Neural crest cell (in vitro differentiated cells): Measurements from ENCODE around the gene DNAAF2. TPM values are rescaled to one million over a fixed set of nuclear protein-coding genes. Genes with fewer than 3 reads are reported as not detected.
A peak's percentile ranks its signal among the peaks of the same experiment; 100 is the strongest.
"Not testable (repeated sequence)": the region's sequence is repeated elsewhere in the genome, so short reads cannot be mapped to it uniquely, and the experiment has no call there.

Source experiments
- DNase-seq: peaks from one replicate; pipeline ENCODE4 v3.0.0; 2021; ENCODE audit warnings: low read depth, mixed read lengths, low spot score
- H3K27ac Mint-ChIP-seq: one replicate; pipeline ENCODE4 v1.8.0; 2021; ENCODE audit warnings: mild to moderate bottlenecking, mixed read lengths; ENCODE audit not compliant: unreplicated experiment
- H3K27me3 Mint-ChIP-seq: 2 replicates; pipeline ENCODE4 v1.8.0; 2021; ENCODE audit warnings: low read depth, mild to moderate bottlenecking, mixed read lengths
- H3K36me3 Mint-ChIP-seq: 2 replicates; pipeline ENCODE4 v1.8.0; 2021; ENCODE audit warnings: low read depth, mild to moderate bottlenecking, mixed read lengths
- H3K4me1 Mint-ChIP-seq: 2 replicates; pipeline ENCODE4 v1.8.0; 2021; ENCODE audit warnings: mixed read lengths
- H3K4me3 Mint-ChIP-seq: one replicate; pipeline ENCODE4 v1.8.0; 2021; ENCODE audit warnings: mild to moderate bottlenecking, mixed read lengths
- H3K9me3 Mint-ChIP-seq: 2 replicates; pipeline ENCODE4 v1.8.0; 2021; ENCODE audit warnings: mixed read lengths
- total RNA-seq: library from RNA; stranded (reverse); gene quantifications from 2 replicates; pipeline ENCODE4 v1.2.1, GENCODE V29; 2021
- TF ChIP-seq, protein P1 (sequence below): fragments of 200-600 bp; sonication (generic); conservative IDR thresholded peaks from 2 replicates; pipeline ENCODE4 v1.5.0; 2021; ENCODE audit warnings: antibody characterized with exemption, mild to moderate bottlenecking

DNAAF2 gene
- total RNA-seq, 1 donor from 2014 or later, result 20.4 TPM

DNA sequence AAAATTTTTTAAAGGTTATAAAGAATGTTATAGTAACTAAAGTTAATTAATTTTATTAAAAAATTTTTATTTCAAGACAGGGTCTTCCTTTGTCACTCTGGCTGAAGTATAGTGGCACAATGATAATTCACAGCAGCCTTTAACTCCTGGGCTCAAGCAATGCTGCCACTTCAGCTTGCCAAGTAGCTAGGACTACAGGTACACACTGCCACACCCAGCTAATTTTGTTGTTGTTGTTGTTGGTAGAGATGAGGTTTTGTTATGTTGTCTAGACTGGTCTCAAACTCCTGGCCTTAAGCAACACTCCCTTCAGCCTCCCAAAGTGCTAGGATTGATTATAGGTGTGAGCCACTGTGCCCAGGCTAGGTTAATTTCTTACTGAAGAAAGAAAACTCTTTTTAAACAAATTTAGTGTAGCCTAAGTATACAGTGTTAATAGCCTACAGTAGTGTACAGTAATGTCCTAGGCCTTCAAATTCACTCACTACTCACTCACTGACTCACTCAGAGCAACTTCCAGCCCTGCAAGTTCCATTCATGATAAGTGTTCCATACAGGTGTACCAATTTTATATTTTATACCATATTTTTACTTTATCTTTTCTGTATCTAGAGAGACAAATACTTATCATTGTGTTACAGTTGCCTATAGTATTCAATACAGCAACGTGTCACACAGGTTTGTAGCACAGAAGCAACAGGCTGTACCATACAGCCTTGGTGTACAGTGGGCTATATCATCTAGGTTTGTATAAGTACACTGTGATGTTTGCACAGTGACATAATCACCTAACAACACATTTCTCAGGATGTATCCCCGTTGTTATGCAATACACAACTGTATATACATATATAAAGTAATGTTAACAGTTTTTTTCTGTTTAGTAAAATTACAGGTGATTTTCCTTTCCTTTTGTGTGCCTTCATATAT, 24.7 kb upstream of the DNAAF2 start:
- Mint-ChIP-seq H3K4me3 (no peak overlapping the region), H3K36me3 (peaks cover 3% of the 10 kb centered on the region), H3K4me1 (no peaks in the 10 kb centered on the region), H3K9me3 (no peaks in the 10 kb centered on the region), H3K27ac (no peak overlapping the region), H3K27me3 (no peaks in the 10 kb centered on the region)
- TF ChIP-seq, protein P1, sequence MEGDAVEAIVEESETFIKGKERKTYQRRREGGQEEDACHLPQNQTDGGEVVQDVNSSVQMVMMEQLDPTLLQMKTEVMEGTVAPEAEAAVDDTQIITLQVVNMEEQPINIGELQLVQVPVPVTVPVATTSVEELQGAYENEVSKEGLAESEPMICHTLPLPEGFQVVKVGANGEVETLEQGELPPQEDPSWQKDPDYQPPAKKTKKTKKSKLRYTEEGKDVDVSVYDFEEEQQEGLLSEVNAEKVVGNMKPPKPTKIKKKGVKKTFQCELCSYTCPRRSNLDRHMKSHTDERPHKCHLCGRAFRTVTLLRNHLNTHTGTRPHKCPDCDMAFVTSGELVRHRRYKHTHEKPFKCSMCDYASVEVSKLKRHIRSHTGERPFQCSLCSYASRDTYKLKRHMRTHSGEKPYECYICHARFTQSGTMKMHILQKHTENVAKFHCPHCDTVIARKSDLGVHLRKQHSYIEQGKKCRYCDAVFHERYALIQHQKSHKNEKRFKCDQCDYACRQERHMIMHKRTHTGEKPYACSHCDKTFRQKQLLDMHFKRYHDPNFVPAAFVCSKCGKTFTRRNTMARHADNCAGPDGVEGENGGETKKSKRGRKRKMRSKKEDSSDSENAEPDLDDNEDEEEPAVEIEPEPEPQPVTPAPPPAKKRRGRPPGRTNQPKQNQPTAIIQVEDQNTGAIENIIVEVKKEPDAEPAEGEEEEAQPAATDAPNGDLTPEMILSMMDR, result no peak
- DNase-seq, result no peak

DNA sequence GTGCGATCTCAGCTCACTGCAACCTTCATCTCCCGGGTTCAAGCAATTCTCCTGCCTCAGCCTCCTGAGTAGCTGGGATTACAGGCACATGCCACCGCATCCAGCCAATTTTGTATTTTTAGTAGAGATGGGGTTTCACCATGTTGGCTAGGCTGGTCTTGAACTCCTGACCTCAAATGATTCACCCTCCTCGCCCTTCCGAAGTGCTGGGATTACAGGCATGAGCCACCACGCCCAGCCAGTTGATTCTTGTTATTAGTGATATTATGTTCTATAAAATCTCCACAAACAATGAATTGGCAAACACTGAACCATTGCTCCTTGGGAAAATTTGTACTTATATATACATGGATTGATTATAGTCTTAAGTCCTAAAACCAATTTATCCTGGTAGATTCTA, 22.5 kb upstream of the DNAAF2 start:
- not testable (repeated sequence) for H3K4me3 Mint-ChIP-seq, H3K4me1 Mint-ChIP-seq, H3K36me3 Mint-ChIP-seq, H3K9me3 Mint-ChIP-seq, H3K27me3 Mint-ChIP-seq, DNase-seq
- H3K27ac Mint-ChIP-seq, result peak overlapping the region; percentile 75

DNA sequence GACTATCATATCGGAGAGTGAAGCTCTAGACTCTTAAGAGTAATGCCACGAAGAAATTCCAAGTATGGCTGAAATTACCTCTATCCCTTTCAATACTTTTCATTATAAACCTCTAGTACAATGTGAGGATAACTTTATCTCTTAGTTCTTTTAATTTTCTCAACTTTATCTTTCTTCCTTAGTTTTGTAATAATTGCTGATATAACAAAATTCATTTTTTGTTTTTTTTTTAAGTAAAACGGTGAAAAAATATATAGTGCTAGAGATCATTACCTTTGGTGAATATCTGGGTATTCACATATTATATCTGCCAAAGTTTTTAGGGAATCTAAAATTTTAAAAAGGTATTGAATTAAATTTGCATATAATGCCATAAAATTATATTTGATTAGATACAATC, 19.5 kb upstream of the DNAAF2 start:
- H3K27me3 Mint-ChIP-seq, result no peaks in the 10 kb centered on the region
- no peaks in the 10 kb centered on the region for H3K9me3 Mint-ChIP-seq
- TF ChIP-seq, protein P1, result no peak
- H3K27ac Mint-ChIP-seq, result no peak overlapping the region
- no peak overlapping the region for H3K4me3 Mint-ChIP-seq
- peaks cover 7% of the 10 kb centered on the region for H3K36me3 Mint-ChIP-seq
- no peak for DNase-seq
- no peaks in the 10 kb centered on the region for H3K4me1 Mint-ChIP-seq

DNA sequence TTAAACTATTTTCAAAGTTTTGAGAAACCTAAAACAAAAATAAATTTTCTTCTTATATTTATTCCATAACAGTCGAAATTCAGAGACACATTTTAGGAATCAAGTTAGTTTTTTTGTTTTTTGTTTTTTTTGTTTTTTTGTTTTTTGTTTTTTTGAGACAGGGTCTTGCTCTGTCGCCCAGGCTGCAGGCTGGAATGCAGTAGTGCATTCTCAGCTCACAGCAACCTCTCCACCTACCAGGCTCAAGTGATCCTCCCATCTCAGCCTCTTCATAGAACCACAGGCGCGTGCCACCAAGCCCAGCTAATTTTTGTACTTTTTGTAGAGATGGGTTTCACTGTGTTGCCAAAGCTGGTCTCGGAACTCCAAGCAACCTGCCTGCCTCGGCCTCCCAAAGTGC, 18.5 kb upstream of the DNAAF2 start:
- no peak overlapping the region for H3K4me3 Mint-ChIP-seq
- no peaks in the 10 kb centered on the region for H3K4me1 Mint-ChIP-seq
- H3K27me3 Mint-ChIP-seq, result no peaks in the 10 kb centered on the region
- TF ChIP-seq, protein P1, result no peak
- DNase-seq, result no peak
- H3K27ac Mint-ChIP-seq, result no peak overlapping the region
- no peaks in the 10 kb centered on the region for H3K9me3 Mint-ChIP-seq
- peaks cover 7% of the 10 kb centered on the region for H3K36me3 Mint-ChIP-seq

DNA sequence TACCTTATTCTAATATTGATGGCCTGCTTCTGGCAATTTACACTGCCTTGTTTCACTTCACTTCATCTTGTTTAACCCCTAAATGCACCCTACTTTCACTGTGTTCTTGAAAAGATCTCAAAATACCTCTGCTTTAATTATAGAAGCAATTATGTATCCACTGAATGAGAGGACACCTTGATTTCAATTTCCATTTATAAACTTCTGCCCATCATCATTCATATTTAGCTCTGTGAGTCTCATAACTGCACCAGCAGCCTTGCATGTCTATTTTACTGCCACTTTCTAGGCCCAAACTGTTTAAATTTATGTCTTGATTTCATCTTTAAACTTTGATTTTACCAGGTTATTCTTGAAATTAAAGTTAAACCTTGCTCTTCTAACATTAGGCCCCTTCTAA, 7.1 kb upstream of the DNAAF2 start:
- DNase-seq, result no peak
- Mint-ChIP-seq H3K9me3 (no peaks in the 10 kb centered on the region), H3K27ac (no peak overlapping the region), H3K4me3 (no peak overlapping the region), H3K27me3 (no peaks in the 10 kb centered on the region), H3K36me3 (peaks cover 15% of the 10 kb centered on the region), H3K4me1 (peaks cover 16% of the 10 kb centered on the region)
- TF ChIP-seq, protein P1, result no peak

DNA sequence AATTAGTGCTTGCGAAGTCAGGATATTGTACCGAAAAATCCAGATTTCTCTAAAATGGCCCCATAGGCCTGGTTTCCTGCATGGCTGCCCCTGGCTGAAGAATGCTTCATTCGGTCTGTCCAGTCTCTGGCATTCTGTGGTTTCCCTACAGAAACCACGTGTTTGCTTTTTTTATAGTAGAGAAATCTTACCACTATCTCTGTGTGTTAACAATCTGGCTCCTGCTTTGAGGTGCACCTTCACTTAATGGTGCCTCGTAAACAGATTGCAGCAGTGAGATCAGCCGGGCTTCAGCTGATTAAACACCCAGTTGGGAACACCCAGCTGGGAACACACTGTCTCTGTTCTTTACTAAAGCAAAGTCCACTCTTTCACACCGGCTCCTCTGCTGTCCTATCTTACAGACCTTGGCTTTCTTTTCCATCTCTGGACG, 6.7 kb upstream of the DNAAF2 start:
- no peaks in the 10 kb centered on the region for H3K9me3 Mint-ChIP-seq
- H3K36me3 Mint-ChIP-seq, result peaks cover 15% of the 10 kb centered on the region
- peaks cover 20% of the 10 kb centered on the region for H3K4me1 Mint-ChIP-seq
- TF ChIP-seq, protein P1, result no peak
- no peak overlapping the region for H3K27ac Mint-ChIP-seq
- H3K27me3 Mint-ChIP-seq, result no peaks in the 10 kb centered on the region
- no peak overlapping the region for H3K4me3 Mint-ChIP-seq
- DNase-seq, result no peak
